Measurements from ENCODE around the gene FMNL2.

GRCh38 chr2:152520759-152521158 lies 185.8 kb downstream of the FMNL2 start:
- TF ChIP-seq POLR2A (IDR thresholded peaks at IDR 0.05; ENCODE audit: low read depth, low read length), result no peak
- TF ChIP-seq TAF1 (IDR thresholded peaks at IDR 0.05; ENCODE audit: low read depth, low read length), result no peak
- no peak for TF ChIP-seq POLR2AphosphoS5 (IDR thresholded peaks at IDR 0.05; ENCODE audit: low read depth, low read length)
- TF ChIP-seq PAX5 (IDR thresholded peaks at IDR 0.05; ENCODE audit: insufficient read depth, low read length, severe bottlenecking), result no peak
- no peak for TF ChIP-seq SPI1 (IDR thresholded peaks at IDR 0.05; ENCODE audit: low read depth, low read length)
- no peak for TF ChIP-seq POU2F2 (IDR thresholded peaks at IDR 0.05; ENCODE audit: low read depth, low read length)
